ENCODE measurements around the gene MTHFD1L. TPM values are rescaled to one million over a fixed set of nuclear protein-coding genes. Genes with fewer than 3 reads are reported as not detected.

MTHFD1L gene
- total and polyA plus RNA-seq, 7 experiments from 2014 or later, result 5.7 to 57.8 (median 7.8) TPM

- Mint-ChIP-seq H3K9me3 (no peaks in the 10 kb centered on the region), H3K4me1 (peaks cover 0 to 8% (median 0%) of the 10 kb centered on the region in 7 donors), H3K36me3 (peaks cover 11 to 16% (median 14%) of the 10 kb centered on the region in 5 donors), H3K4me3 (no peak overlapping the region), H3K27me3 (no peaks in the 10 kb centered on the region), H3K27ac (no peak overlapping the region)
- Histone ChIP-seq H3K36me3 (ENCODE audit: control insufficient read depth in 2 of 3, insufficient read depth in 3 of 3, low read length in 3 of 3) (no peaks in the 10 kb centered on the region), H3K27me3 (ENCODE audit: control insufficient read depth in 2 of 2, insufficient read depth in 2 of 2, low read length in 2 of 2) (no peaks in the 10 kb centered on the region), H3K9me3 (ENCODE audit: control insufficient read depth in 2 of 3, low read length in 3 of 3) (no peaks in the 10 kb centered on the region), H3K4me1 (ENCODE audit: control insufficient read depth in 2 of 2, insufficient read depth in 2 of 2, low read length in 2 of 2) (no peaks in the 10 kb centered on the region), H3K27ac (ENCODE audit: low read depth, low read length) (no peak overlapping the region), H3K4me3 (ENCODE audit: low read length) (no peak overlapping the region)
- intact Hi-C loops (cut with micrococcal nuclease), result no loop called here
- ChIA-PET POLR2A (no interaction called here), CTCF (no interaction called here)
- ATAC-seq (no peak), DNase-seq (no peak)
Observed at GRCh38 chr6:150902142-150902776, 36.8 kb downstream of the MTHFD1L start.

GRCh38 chr6:150905769-150906168, 40.3 kb downstream of the MTHFD1L start:
- Histone ChIP-seq H3K9me3 (ENCODE audit: control insufficient read depth in 2 of 3, low read length in 3 of 3) (no peaks in the 10 kb centered on the region), H3K4me3 (ENCODE audit: low read length) (no peak overlapping the region), H3K4me1 (ENCODE audit: control insufficient read depth in 2 of 2, insufficient read depth in 2 of 2, low read length in 2 of 2) (no peaks in the 10 kb centered on the region), H3K36me3 (ENCODE audit: control insufficient read depth in 2 of 3, insufficient read depth in 3 of 3, low read length in 3 of 3) (no peaks in the 10 kb centered on the region), H3K27me3 (ENCODE audit: control insufficient read depth in 2 of 2, insufficient read depth in 2 of 2, low read length in 2 of 2) (no peaks in the 10 kb centered on the region), H3K27ac (ENCODE audit: low read depth, low read length) (no peak overlapping the region)
- DNase-seq (no peak), ATAC-seq (no peak)
- H3K36me3 Mint-ChIP-seq, result peaks cover 8 to 22% (median 17%) of the 10 kb centered on the region in 5 donors
- H3K27ac Mint-ChIP-seq, result no peak overlapping the region
- H3K4me3 Mint-ChIP-seq, result no peak overlapping the region
- no peaks in the 10 kb centered on the region for H3K27me3 Mint-ChIP-seq
- POLR2A ChIA-PET, result no interaction called here
- intact Hi-C loops (cut with micrococcal nuclease), result no loop called here
- peaks cover 0 to 4% (median 0%) of the 10 kb centered on the region in 11 donors for H3K9me3 Mint-ChIP-seq
- H3K4me1 Mint-ChIP-seq, result no peaks in the 10 kb centered on the region
- CTCF ChIA-PET, result no interaction called here

- H3K4me1 Mint-ChIP-seq, result no peaks in the 10 kb centered on the region
- Histone ChIP-seq H3K27ac (ENCODE audit: low read depth, low read length) (no peak overlapping the region), H3K9me3 (ENCODE audit: control insufficient read depth in 2 of 3, low read length in 3 of 3) (no peaks in the 10 kb centered on the region), H3K36me3 (ENCODE audit: control insufficient read depth in 2 of 3, insufficient read depth in 3 of 3, low read length in 3 of 3) (no peaks in the 10 kb centered on the region), H3K4me3 (ENCODE audit: low read length) (no peak overlapping the region), H3K4me1 (ENCODE audit: control insufficient read depth in 2 of 2, insufficient read depth in 2 of 2, low read length in 2 of 2) (no peaks in the 10 kb centered on the region), H3K27me3 (ENCODE audit: control insufficient read depth in 2 of 2, insufficient read depth in 2 of 2, low read length in 2 of 2) (no peaks in the 10 kb centered on the region)
- intact Hi-C loops (cut with micrococcal nuclease), result no loop called here
- peaks cover 0 to 7% (median 2%) of the 10 kb centered on the region in 11 donors for H3K9me3 Mint-ChIP-seq
- H3K27me3 Mint-ChIP-seq, result no peaks in the 10 kb centered on the region
- peaks cover 13 to 27% (median 24%) of the 10 kb centered on the region in 5 donors for H3K36me3 Mint-ChIP-seq
- ChIA-PET CTCF (no interaction called here), POLR2A (no interaction called here)
- H3K4me3 Mint-ChIP-seq, result no peak overlapping the region
- no peak for DNase-seq
- ATAC-seq, result no peak
- H3K27ac Mint-ChIP-seq, result no peak overlapping the region
Observed at GRCh38 chr6:150906641-150907326, 41.3 kb downstream of the MTHFD1L start.

- ChIA-PET CTCF (no interaction called here), POLR2A (no interaction called here)
- H3K27ac ChIP-seq (ENCODE audit: low read depth, low read length), result no peak overlapping the region
- Mint-ChIP-seq H3K9me3 (peaks cover 0 to 7% (median 2%) of the 10 kb centered on the region in 11 donors), H3K4me3 (no peak overlapping the region), H3K27me3 (no peaks in the 10 kb centered on the region), H3K4me1 (no peaks in the 10 kb centered on the region), H3K36me3 (peaks cover 13 to 30% (median 25%) of the 10 kb centered on the region in 5 donors), H3K27ac (no peak overlapping the region)
- no peaks in the 10 kb centered on the region for H3K4me1 ChIP-seq (ENCODE audit: control insufficient read depth in 2 of 2, insufficient read depth in 2 of 2, low read length in 2 of 2)
- no peak overlapping the region for H3K4me3 ChIP-seq (ENCODE audit: low read length)
- no peaks in the 10 kb centered on the region for H3K9me3 ChIP-seq (ENCODE audit: control insufficient read depth in 2 of 3, low read length in 3 of 3)
- intact Hi-C loops (cut with micrococcal nuclease), result no loop called here
- DNase-seq, result no peak
- H3K36me3 ChIP-seq (ENCODE audit: control insufficient read depth in 2 of 3, insufficient read depth in 3 of 3, low read length in 3 of 3), result no peaks in the 10 kb centered on the region
- ATAC-seq, result no peak
- H3K27me3 ChIP-seq (ENCODE audit: control insufficient read depth in 2 of 2, insufficient read depth in 2 of 2, low read length in 2 of 2), result no peaks in the 10 kb centered on the region
Observed at GRCh38 chr6:150907383-150907782, 41.9 kb downstream of the MTHFD1L start.

- DNase-seq (no peak), ATAC-seq (no peak)
- intact Hi-C loops (cut with micrococcal nuclease), result no loop called here
- ChIA-PET POLR2A (no interaction called here), CTCF (interaction anchor here (0.6 kb wide), 1 partner anchor 13 kb away, joined by 3 read pairs; no protein-coding TSS in a partner anchor)
- Histone ChIP-seq H3K36me3 (ENCODE audit: control insufficient read depth in 2 of 3, insufficient read depth in 3 of 3, low read length in 3 of 3) (no peaks in the 10 kb centered on the region), H3K4me1 (ENCODE audit: control insufficient read depth in 2 of 2, insufficient read depth in 2 of 2, low read length in 2 of 2) (no peaks in the 10 kb centered on the region), H3K4me3 (ENCODE audit: low read length) (no peak overlapping the region), H3K9me3 (ENCODE audit: control insufficient read depth in 2 of 3, low read length in 3 of 3) (no peaks in the 10 kb centered on the region), H3K27ac (ENCODE audit: low read depth, low read length) (no peak overlapping the region), H3K27me3 (ENCODE audit: control insufficient read depth in 2 of 2, insufficient read depth in 2 of 2, low read length in 2 of 2) (no peaks in the 10 kb centered on the region)
- no peak overlapping the region for H3K27ac Mint-ChIP-seq
- H3K4me1 Mint-ChIP-seq, result no peaks in the 10 kb centered on the region
- no peaks in the 10 kb centered on the region for H3K27me3 Mint-ChIP-seq
- peaks cover 13 to 31% (median 25%) of the 10 kb centered on the region in 5 donors for H3K36me3 Mint-ChIP-seq
- H3K9me3 Mint-ChIP-seq, result peaks cover 0 to 7% (median 2%) of the 10 kb centered on the region in 11 donors
- H3K4me3 Mint-ChIP-seq, result no peak overlapping the region
Observed at GRCh38 chr6:150908901-150909300, 43.4 kb downstream of the MTHFD1L start.

GRCh38 chr6:150910561-150910960, 45.1 kb downstream of the MTHFD1L start:
- Mint-ChIP-seq H3K27ac (no peak overlapping the region), H3K4me3 (no peak overlapping the region), H3K4me1 (no peaks in the 10 kb centered on the region), H3K36me3 (peaks cover 9 to 33% (median 21%) of the 10 kb centered on the region in 5 donors), H3K27me3 (no peaks in the 10 kb centered on the region), H3K9me3 (peaks cover 0 to 7% (median 2%) of the 10 kb centered on the region in 11 donors)
- intact Hi-C loops (cut with micrococcal nuclease), result no loop called here
- Histone ChIP-seq H3K4me1 (ENCODE audit: control insufficient read depth in 2 of 2, insufficient read depth in 2 of 2, low read length in 2 of 2) (no peaks in the 10 kb centered on the region), H3K27ac (ENCODE audit: low read depth, low read length) (no peak overlapping the region), H3K27me3 (ENCODE audit: control insufficient read depth in 2 of 2, insufficient read depth in 2 of 2, low read length in 2 of 2) (no peaks in the 10 kb centered on the region), H3K9me3 (ENCODE audit: control insufficient read depth in 2 of 3, low read length in 3 of 3) (no peaks in the 10 kb centered on the region), H3K4me3 (ENCODE audit: low read length) (no peak overlapping the region), H3K36me3 (ENCODE audit: control insufficient read depth in 2 of 3, insufficient read depth in 3 of 3, low read length in 3 of 3) (no peaks in the 10 kb centered on the region)
- CTCF ChIA-PET, result interaction anchor here (0.6 to 0.7 kb wide), 2 partner anchors 322 to 491 kb away, joined by 3 read pairs; no protein-coding TSS in a partner anchor
- DNase-seq, result no peak
- POLR2A ChIA-PET, result no interaction called here
- no peak for ATAC-seq

GRCh38 chr6:150914372-150914771, 48.9 kb downstream of the MTHFD1L start:
- H3K9me3 Mint-ChIP-seq, result peaks cover 0 to 7% (median 2%) of the 10 kb centered on the region in 11 donors
- ATAC-seq (no peak), DNase-seq (no peak)
- no peak overlapping the region for H3K4me3 ChIP-seq (ENCODE audit: low read length)
- H3K36me3 ChIP-seq (ENCODE audit: control insufficient read depth in 2 of 3, insufficient read depth in 3 of 3, low read length in 3 of 3), result peaks cover 0 to 7% (median 0%) of the 10 kb centered on the region in 3 experiments
- H3K36me3 Mint-ChIP-seq, result peaks cover 14 to 36% (median 17%) of the 10 kb centered on the region in 5 donors
- H3K27me3 Mint-ChIP-seq, result no peaks in the 10 kb centered on the region
- ChIA-PET POLR2A (no interaction called here), CTCF (no interaction called here)
- H3K4me1 Mint-ChIP-seq, result no peaks in the 10 kb centered on the region
- H3K9me3 ChIP-seq (ENCODE audit: control insufficient read depth in 2 of 3, low read length in 3 of 3), result no peaks in the 10 kb centered on the region
- intact Hi-C loops (cut with micrococcal nuclease), result no loop called here
- H3K27ac Mint-ChIP-seq, result no peak overlapping the region
- no peak overlapping the region for H3K27ac ChIP-seq (ENCODE audit: low read depth, low read length)
- no peaks in the 10 kb centered on the region for H3K4me1 ChIP-seq (ENCODE audit: control insufficient read depth in 2 of 2, insufficient read depth in 2 of 2, low read length in 2 of 2)
- H3K27me3 ChIP-seq (ENCODE audit: control insufficient read depth in 2 of 2, insufficient read depth in 2 of 2, low read length in 2 of 2), result no peaks in the 10 kb centered on the region
- H3K4me3 Mint-ChIP-seq, result no peak overlapping the region
